HG03025 (cell line): Measurements from ENCODE around the gene KRT82.

ENCODE experiments used
- ATAC-seq: cut with Tn5 transposase; IDR thresholded peaks from one replicate; pipeline ENCODE4 v1.9.1; 2021; ENCODE audit warnings: mild to moderate bottlenecking, moderate library complexity; ENCODE audit not compliant: unreplicated experiment, low FRiP score

KRT82 gene

GRCh38 chr12:52389313-52390207 is 16.6 kb downstream of the KRT82 start:
- ATAC-seq = no peak

GRCh38 chr12:52387859-52388258 is 18.3 kb downstream of the KRT82 start:
- no peak for ATAC-seq

- no peak for ATAC-seq
Observed at GRCh38 chr12:52385226-52385702, 20.9 kb downstream of the KRT82 start, which contains the start of gene KRT84. TSS of gene KRT84 (minus strand) at chr12:52385652. CDS start at chr12:52385585, 67 bp downstream.

GRCh38 chr12:52383331-52383730 is 22.8 kb downstream of the KRT82 start:
- no peak for ATAC-seq

- no peak for ATAC-seq
Observed at GRCh38 chr12:52382854-52383253, 23.3 kb downstream of the KRT82 start.

- no peak for ATAC-seq
Observed at GRCh38 chr12:52381206-52381605, 24.9 kb downstream of the KRT82 start.

GRCh38 chr12:52380271-52380694 is 25.9 kb downstream of the KRT82 start:
- no peak for ATAC-seq

- ATAC-seq = no peak
Observed at GRCh38 chr12:52379536-52379935, 26.6 kb downstream of the KRT82 start.

GRCh38 chr12:52378091-52378490 is 28.0 kb downstream of the KRT82 start:
- ATAC-seq = no peak

GRCh38 chr12:52377266-52377665 is 28.9 kb downstream of the KRT82 start:
- no peak for ATAC-seq

GRCh38 chr12:52372216-52373154 is 33.6 kb downstream of the KRT82 start:
- no peak for ATAC-seq

- no peak for ATAC-seq
Observed at GRCh38 chr12:52371716-52372115, 34.4 kb downstream of the KRT82 start.

GRCh38 chr12:52370926-52371608 is 35.1 kb downstream of the KRT82 start:
- ATAC-seq = no peak

- no peak for ATAC-seq
Observed at GRCh38 chr12:52369809-52370208, 36.3 kb downstream of the KRT82 start.

GRCh38 chr12:52369211-52369610 is 36.9 kb downstream of the KRT82 start:
- no peak for ATAC-seq

- ATAC-seq = no peak
Observed at GRCh38 chr12:52368508-52368907, 37.6 kb downstream of the KRT82 start.

GRCh38 chr12:52367876-52368275 is 38.3 kb downstream of the KRT82 start:
- no peak for ATAC-seq

- no peak for ATAC-seq
Observed at GRCh38 chr12:52366738-52367485, 39.2 kb downstream of the KRT82 start, which contains the start of gene KRT85. TSS of gene KRT85 (minus strand) at chr12:52367481. CDS start at chr12:52367405, 76 bp downstream.

- no peak for ATAC-seq
Observed at GRCh38 chr12:52364901-52365489, 41.1 kb downstream of the KRT82 start.
